ENCODE measurements around the gene TAF11L13.
"Not testable (repeated sequence)": the region's sequence is repeated elsewhere in the genome, so short reads cannot be mapped to it uniquely, and the experiment has no call there.

Gene TAF11L13

DNA sequence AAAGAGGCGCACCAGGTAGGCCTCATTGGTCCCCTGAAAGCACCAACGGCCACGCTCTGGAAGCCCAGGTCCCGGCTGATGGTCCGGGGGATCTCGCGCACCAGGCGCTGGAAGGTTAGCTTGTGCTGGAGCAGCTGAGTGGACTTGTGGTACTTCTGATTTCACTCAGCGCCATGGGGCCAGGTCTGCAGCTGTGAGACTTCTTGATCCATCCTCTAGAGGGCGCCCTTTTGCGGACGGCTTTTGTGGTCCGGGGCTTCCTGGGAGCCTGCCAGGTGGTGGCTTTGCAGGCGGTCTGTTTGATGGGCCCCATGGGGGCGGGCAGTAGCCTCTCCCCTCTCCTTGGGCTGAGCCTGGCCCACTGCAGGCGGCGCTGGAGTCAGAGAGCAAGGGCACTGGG is 11.3 kb upstream of the TAF11L13 start:
- H3K27ac ChIP-seq, result no peak overlapping the region
- no peak for DNase-seq (ENCODE audit: low spot score)
- TF ChIP-seq, protein P1, sequence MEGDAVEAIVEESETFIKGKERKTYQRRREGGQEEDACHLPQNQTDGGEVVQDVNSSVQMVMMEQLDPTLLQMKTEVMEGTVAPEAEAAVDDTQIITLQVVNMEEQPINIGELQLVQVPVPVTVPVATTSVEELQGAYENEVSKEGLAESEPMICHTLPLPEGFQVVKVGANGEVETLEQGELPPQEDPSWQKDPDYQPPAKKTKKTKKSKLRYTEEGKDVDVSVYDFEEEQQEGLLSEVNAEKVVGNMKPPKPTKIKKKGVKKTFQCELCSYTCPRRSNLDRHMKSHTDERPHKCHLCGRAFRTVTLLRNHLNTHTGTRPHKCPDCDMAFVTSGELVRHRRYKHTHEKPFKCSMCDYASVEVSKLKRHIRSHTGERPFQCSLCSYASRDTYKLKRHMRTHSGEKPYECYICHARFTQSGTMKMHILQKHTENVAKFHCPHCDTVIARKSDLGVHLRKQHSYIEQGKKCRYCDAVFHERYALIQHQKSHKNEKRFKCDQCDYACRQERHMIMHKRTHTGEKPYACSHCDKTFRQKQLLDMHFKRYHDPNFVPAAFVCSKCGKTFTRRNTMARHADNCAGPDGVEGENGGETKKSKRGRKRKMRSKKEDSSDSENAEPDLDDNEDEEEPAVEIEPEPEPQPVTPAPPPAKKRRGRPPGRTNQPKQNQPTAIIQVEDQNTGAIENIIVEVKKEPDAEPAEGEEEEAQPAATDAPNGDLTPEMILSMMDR (conservative IDR thresholded peaks at IDR 0.05; ENCODE audit: low read depth), result no peak
- POLR2A ChIA-PET (ENCODE audit: low non-redundant PET), result no interaction called here
- CTCF ChIA-PET, result no interaction called here

- TF ChIP-seq, protein P1 (conservative IDR thresholded peaks at IDR 0.05; ENCODE audit: low read depth), result no peak
- CTCF ChIA-PET, result no interaction called here
- no peak for DNase-seq (ENCODE audit: low spot score)
- H3K27ac ChIP-seq, result no peak overlapping the region
- POLR2A ChIA-PET (ENCODE audit: low non-redundant PET), result no interaction called here
Observed at GRCh38 chr5:17625686-17626085, 6.2 kb upstream of the TAF11L13 start.

GRCh38 chr5:17634160-17634559 is 2.3 kb downstream of the TAF11L13 start, which contains the start of gene TAF11L14:
TAF11L14 (plus strand) TSS chr5:17634460.
- POLR2A ChIA-PET (ENCODE audit: low non-redundant PET), result no interaction called here
- H3K27ac ChIP-seq, result no peak within 1 kb of the TSS
- CTCF ChIA-PET, result no interaction called here
- no peak for DNase-seq (ENCODE audit: low spot score)
- TF ChIP-seq, protein P1 (conservative IDR thresholded peaks at IDR 0.05; ENCODE audit: low read depth), result no peak

DNA sequence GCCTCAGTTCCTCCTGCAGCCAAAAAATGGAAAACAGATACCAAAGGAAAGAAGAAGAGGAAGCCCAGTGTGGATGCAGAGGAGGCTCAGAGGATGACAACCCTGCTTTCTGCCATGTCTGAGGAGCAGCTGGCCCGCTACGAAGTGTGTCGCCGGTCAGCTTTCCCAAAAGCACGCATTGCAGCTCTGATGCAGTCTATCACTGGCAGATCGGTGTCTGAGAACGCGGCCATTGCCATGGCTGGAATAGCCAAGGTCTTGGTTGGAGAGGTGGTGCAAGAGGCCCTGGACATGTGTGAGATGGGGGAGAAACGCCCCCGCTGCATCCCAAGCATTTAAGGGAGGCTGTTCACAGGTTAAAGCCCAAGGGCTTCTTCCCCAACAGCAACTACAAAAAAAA is 17.3 kb downstream of the TAF11L13 start:
- CTCF ChIA-PET; H3K27ac ChIP-seq; POLR2A ChIA-PET (ENCODE audit: low non-redundant PET); DNase-seq (ENCODE audit: low spot score): not testable (repeated sequence)

GRCh38 chr5:17655201-17655759 is 23.4 kb downstream of the TAF11L13 start:
- H3K27ac ChIP-seq; POLR2A ChIA-PET (ENCODE audit: low non-redundant PET); DNase-seq (ENCODE audit: low spot score): not testable (repeated sequence)
- CTCF ChIA-PET, result interaction anchor here (0.7 kb wide), 1 partner anchor 10 kb away, joined by 3 read pairs; no protein-coding TSS in a partner anchor

GRCh38 chr5:17655921-17656320 is 24.0 kb downstream of the TAF11L13 start:
- TF ChIP-seq, protein P1 (conservative IDR thresholded peaks at IDR 0.05; ENCODE audit: low read depth), result no peak
- H3K27ac ChIP-seq, result no peak overlapping the region
- no peak for DNase-seq (ENCODE audit: low spot score)
- POLR2A ChIA-PET (ENCODE audit: low non-redundant PET), result no interaction called here
- CTCF ChIA-PET, result interaction anchor here (0.7 kb wide), 1 partner anchor 9 kb away, joined by 3 read pairs; no protein-coding TSS in a partner anchor

DNA sequence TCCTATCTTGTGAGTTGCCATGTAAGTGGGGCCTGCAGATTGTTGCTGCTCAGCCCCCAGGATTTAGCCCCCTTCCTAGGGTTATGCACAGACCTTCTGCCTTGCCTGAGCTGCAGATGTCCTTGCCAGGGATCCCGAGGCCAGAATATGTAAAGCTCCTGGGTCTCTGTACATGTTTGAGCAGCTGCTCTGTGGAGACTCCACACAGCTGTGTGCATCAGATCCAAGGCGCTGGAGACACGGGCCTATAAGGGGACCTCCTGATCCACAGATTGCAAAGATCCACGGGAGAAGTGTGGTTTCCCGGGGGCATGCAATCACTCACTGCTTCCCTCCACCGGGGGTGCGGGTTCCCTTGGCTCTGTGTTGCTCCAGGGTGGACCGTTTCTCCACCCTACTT is 31.3 kb downstream of the TAF11L13 start:
- no peak for DNase-seq (ENCODE audit: low spot score)
- ChIA-PET POLR2A (ENCODE audit: low non-redundant PET) (no interaction called here), CTCF (interaction anchor here (0.6 kb wide), 1 partner anchor 173 kb away, joined by 3 read pairs; no protein-coding TSS in a partner anchor)
- H3K27ac ChIP-seq, result no peak overlapping the region
- TF ChIP-seq, protein P1 (conservative IDR thresholded peaks at IDR 0.05; ENCODE audit: low read depth), result no peak

DNA sequence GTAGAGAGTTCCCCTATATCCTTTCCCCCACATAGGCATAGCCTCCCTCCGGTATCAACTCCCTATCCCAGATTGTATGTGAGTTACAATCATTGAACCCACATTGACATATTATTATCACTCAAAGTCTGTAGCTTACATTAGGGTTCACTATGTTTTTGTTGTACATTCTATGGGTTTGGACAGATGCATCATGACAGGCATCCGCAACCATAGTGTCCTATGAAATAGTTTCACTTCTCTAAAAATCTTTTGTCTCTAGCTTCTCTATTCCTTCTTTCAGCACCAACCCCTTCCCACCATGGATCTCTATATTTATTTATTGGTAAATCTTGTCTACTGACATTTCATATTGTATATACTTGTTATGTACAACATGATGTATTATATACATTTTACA is 33.9 kb downstream of the TAF11L13 start:
- no peak overlapping the region for H3K27ac ChIP-seq
- DNase-seq (ENCODE audit: low spot score), result no peak
- TF ChIP-seq, protein P1 (conservative IDR thresholded peaks at IDR 0.05; ENCODE audit: low read depth), result no peak
- ChIA-PET CTCF (no interaction called here), POLR2A (ENCODE audit: low non-redundant PET) (interaction anchor here (0.6 kb wide), 1 partner anchor 274 kb away, joined by 3 read pairs; no protein-coding TSS in a partner anchor)
